Measurements from ENCODE around the gene NTSR1.

The NTSR1 gene

GRCh38 chr20:62741191-62741691 is 32.6 kb downstream of the NTSR1 start:
- DNase-seq: no peak

GRCh38 chr20:62741701-62742491 is 33.3 kb downstream of the NTSR1 start:
- DNase-seq: no peak

- DNase-seq: no peak
These were observed 33.9 kb downstream of the NTSR1 start for GRCh38 chr20:62742550-62742949.

- no peak for DNase-seq
These were observed 34.5 kb downstream of the NTSR1 start for GRCh38 chr20:62742979-62743776.

- DNase-seq: no peak
These were observed 35.2 kb downstream of the NTSR1 start for GRCh38 chr20:62743777-62744317.

GRCh38 chr20:62744741-62745191 is 36.1 kb downstream of the NTSR1 start:
- DNase-seq: no peak

GRCh38 chr20:62745279-62745951 is 36.8 kb downstream of the NTSR1 start:
- no peak for DNase-seq

GRCh38 chr20:62745952-62746288 is 37.3 kb downstream of the NTSR1 start:
- no peak for DNase-seq

GRCh38 chr20:62748311-62748710 is 39.7 kb downstream of the NTSR1 start:
- DNase-seq: no peak

GRCh38 chr20:62749851-62750445 is 41.3 kb downstream of the NTSR1 start:
- no peak for DNase-seq

- no peak for DNase-seq
These were observed 43.0 kb downstream of the NTSR1 start for GRCh38 chr20:62751551-62752150.

GRCh38 chr20:62752181-62752670 is 43.6 kb downstream of the NTSR1 start:
- no peak for DNase-seq

- DNase-seq: no peak
These were observed 44.2 kb downstream of the NTSR1 start for GRCh38 chr20:62752671-62753501.

- no peak for DNase-seq
These were observed 45.0 kb downstream of the NTSR1 start for GRCh38 chr20:62753626-62754025.

GRCh38 chr20:62754122-62754990 is 45.7 kb downstream of the NTSR1 start:
- DNase-seq: no peak

GRCh38 chr20:62754991-62755356 is 46.3 kb downstream of the NTSR1 start:
- DNase-seq: no peak

GRCh38 chr20:62755817-62756724 is 47.4 kb downstream of the NTSR1 start:
- DNase-seq: no peak

GRCh38 chr20:62758226-62758912 is 49.7 kb downstream of the NTSR1 start:
- no peak for DNase-seq
